HepG2 (cell line): ENCODE results near the gene CAND2. TPM values are rescaled to one million over a fixed set of nuclear protein-coding genes. Genes with fewer than 3 reads are reported as not detected.

Experiments used
- ARNTL ChIP-seq: sonication (generic); formaldehyde crosslinking; IDR thresholded peaks from 2 replicates; pipeline ENCODE4 v1.4.0; 2020; ENCODE audit warnings: mild to moderate bottlenecking, missing genetic modification reagents
- CERS6 ChIP-seq: sonication (generic); formaldehyde crosslinking; IDR thresholded peaks from 2 replicates; pipeline ENCODE4 v1.5.0; 2020; ENCODE audit warnings: missing genetic modification reagents
- CREM ChIP-seq, 2 experiments: sonication (generic) in 1 of 2; formaldehyde crosslinking in 1 of 2; IDR thresholded peaks; 2 replicates each; pipeline versions ENCODE4 v1.4.0 to v1.6.1; 2016 to 2020; ENCODE audit warnings: antibody characterized with exemption in 1 of 2, mild to moderate bottlenecking in 1 of 2, missing genetic modification reagents in 1 of 2
- ESRRA ChIP-seq: sonication (generic); formaldehyde crosslinking; IDR thresholded peaks from 2 replicates; pipeline ENCODE4 v1.5.1; 2020; ENCODE audit warnings: mild to moderate bottlenecking, low read depth, missing genetic modification reagents
- HOXA5 ChIP-seq: sonication (generic); formaldehyde crosslinking; IDR thresholded peaks from 2 replicates; pipeline ENCODE4 v1.4.0; 2020; ENCODE audit warnings: missing genetic modification reagents
- MAFK ChIP-seq, 2 experiments: IDR thresholded peaks in 1 of 2; conservative IDR thresholded peaks in 1 of 2; 2 replicates each; pipeline ENCODE4 v1.6.1; 2011; ENCODE audit warnings: improper control_type of control experiment in 2 of 2, low read length in 2 of 2
- MTA3 ChIP-seq: sonication (generic); formaldehyde crosslinking; IDR thresholded peaks from 2 replicates; pipeline ENCODE4 v1.4.0; 2020; ENCODE audit warnings: missing genetic modification reagents
- MYNN ChIP-seq: sonication (generic); formaldehyde crosslinking; IDR thresholded peaks from 2 replicates; pipeline ENCODE4 v1.4.0; 2020; ENCODE audit warnings: mild to moderate bottlenecking, low read depth, missing genetic modification reagents
- PHF8 ChIP-seq: sonication (generic); formaldehyde crosslinking; IDR thresholded peaks from 2 replicates; pipeline ENCODE4 v1.5.0; 2020; ENCODE audit warnings: missing genetic modification reagents
- POGZ ChIP-seq: sonication (generic); formaldehyde crosslinking; IDR thresholded peaks from 2 replicates; pipeline ENCODE4 v1.4.0; 2020; ENCODE audit warnings: mild to moderate bottlenecking, missing genetic modification reagents
- RBM22 ChIP-seq: fragments of 200-400 bp; formaldehyde crosslinking; optimal IDR thresholded peaks from 2 replicates; pipeline ENCODE3; 2017; ENCODE audit warnings: mild to moderate bottlenecking, low read length, moderate library complexity
- SALL2 ChIP-seq: sonication (generic); formaldehyde crosslinking; IDR thresholded peaks from 2 replicates; pipeline ENCODE4 v1.8.1; 2023; ENCODE audit warnings: mild to moderate bottlenecking, missing genetic modification reagents, inconsistent platforms
- SOX6 ChIP-seq, 2 experiments: fragments of 450-650 bp in 1 of 2; sonication (generic) in 1 of 2; formaldehyde crosslinking in 1 of 2; IDR thresholded peaks; 2 replicates each; pipeline versions ENCODE4 v1.4.0 to v1.6.1; 2017 to 2020; ENCODE audit warnings: antibody characterized with exemption in 1 of 2, mild to moderate bottlenecking in 1 of 2, missing genetic modification reagents in 1 of 2
- ZBTB7B ChIP-seq: sonication (generic); formaldehyde crosslinking; IDR thresholded peaks from 2 replicates; pipeline ENCODE4 v1.4.0; 2020; ENCODE audit warnings: missing genetic modification reagents
- ZFP36L1 ChIP-seq: sonication (generic); formaldehyde crosslinking; IDR thresholded peaks from 2 replicates; pipeline ENCODE4 v1.8.0; 2022; ENCODE audit warnings: mild to moderate bottlenecking, missing genetic modification reagents, moderate library complexity
- ZNF10 ChIP-seq: sonication (generic); formaldehyde crosslinking; IDR thresholded peaks from 2 replicates; pipeline ENCODE4 v1.4.0; 2020; ENCODE audit warnings: mild to moderate bottlenecking, low read depth, missing genetic modification reagents, borderline replicate concordance
- ZNF143 ChIP-seq: sonication (generic); formaldehyde crosslinking; IDR thresholded peaks from 2 replicates; pipeline ENCODE4 v1.4.0; 2020; ENCODE audit warnings: missing genetic modification reagents
- ZNF644 ChIP-seq: IDR thresholded peaks from 2 replicates; pipeline ENCODE4 v1.6.1; 2016; ENCODE audit warnings: low read depth
- polyA plus RNA-seq, 8 experiments: library from polyadenylated mRNA; depleted of rRNA in 3 of 8; stranded (reverse) in 7 of 8; unstranded in 1 of 8; fragments of >200 nt; fragmentation: Illumina TruSeq in 4 of 8; extraction: Trizol in 4 of 8; gene quantifications; 2 replicates each; pipeline versions ENCODE4 v1.2.1 to v1.2.3, GENCODE V29; 2011 to 2016; ENCODE audit warnings: low read depth in 4 of 8, missing spikeins in 1 of 8, mixed read lengths in 1 of 8; ENCODE audit not compliant: insufficient read depth in 1 of 8
- total RNA-seq, 5 experiments: library from RNA; depleted of rRNA; stranded (reverse); fragments of >200 nt; fragmentation: Illumina TruSeq; extraction: Trizol; gene quantifications; 2 replicates each; pipeline ENCODE4 v1.2.3, GENCODE V29; 2016; ENCODE audit warnings: low read depth in 1 of 5
- TF ChIP-seq, protein P1 (sequence below): sonication (generic); formaldehyde crosslinking; IDR thresholded peaks from 2 replicates; pipeline ENCODE4 v1.9.0; 2021; ENCODE audit warnings: missing genetic modification reagents, borderline replicate concordance
- TF ChIP-seq, protein P2 (sequence below): sonication (generic); formaldehyde crosslinking; IDR thresholded peaks from 2 replicates; pipeline ENCODE4 v1.4.0; 2020; ENCODE audit warnings: missing genetic modification reagents, borderline replicate concordance
- TF ChIP-seq, protein P3 (sequence below), 2 experiments: sonication (generic) in 1 of 2; formaldehyde crosslinking in 1 of 2; IDR thresholded peaks; 2 replicates each; pipeline versions ENCODE4 v1.4.0 to v1.6.1; 2018 to 2020; ENCODE audit warnings: missing genetic modification reagents in 2 of 2, borderline replicate concordance in 1 of 2, low read depth in 1 of 2, mild to moderate bottlenecking in 1 of 2, missing biosample characterization in 1 of 2

The CAND2 gene
- total and polyA plus RNA-seq, 2 of the 13 experiments (the other 11 are each of a cell fraction or from before 2014, with no cell fraction given), result 0.01 TPM; not detected in 1

- TF ChIP-seq POGZ (CRISPR knock-in tag) (no peak), ZNF143 (CRISPR knock-in tag) (peak; percentile 93), CERS6 (no peak), ESRRA (CRISPR knock-in tag) (no peak), RBM22 (no peak), ZNF10 (CRISPR knock-in tag) (no peak), ZFP36L1 (no peak), HOXA5 (CRISPR knock-in tag) (0 out of 2 replicates have a peak, but pooled peaks have one; percentile 38), MAFK (conservative IDR thresholded peaks at IDR 0.05 in 1 of 2, IDR thresholded peaks at IDR 0.05 in 1 of 2; ENCODE audit: low read length in 2 of 2) (no peak), MTA3 (CRISPR knock-in tag) (no peak), CREM (IDR thresholded peaks at IDR 0.05) (peak; percentile 92), CREM (CRISPR knock-in tag; IDR thresholded peaks at IDR 0.05) (no peak), MYNN (CRISPR knock-in tag) (no peak), ARNTL (CRISPR knock-in tag) (peak; percentile 43; the same call in 1 of the 2 replicates), ZBTB7B (CRISPR knock-in tag) (peak; percentile 21; the same call in 1 of the 2 replicates), SALL2 (CRISPR knock-in tag) (peak; percentile 50; the same call in 1 of the 2 replicates), PHF8 (peak; percentile 94), ZNF644 (CRISPR knock-in tag) (no peak), SOX6 (IDR thresholded peaks at IDR 0.05) (no peak), SOX6 (CRISPR knock-in tag; IDR thresholded peaks at IDR 0.05) (no peak)
- TF ChIP-seq, protein P1, sequence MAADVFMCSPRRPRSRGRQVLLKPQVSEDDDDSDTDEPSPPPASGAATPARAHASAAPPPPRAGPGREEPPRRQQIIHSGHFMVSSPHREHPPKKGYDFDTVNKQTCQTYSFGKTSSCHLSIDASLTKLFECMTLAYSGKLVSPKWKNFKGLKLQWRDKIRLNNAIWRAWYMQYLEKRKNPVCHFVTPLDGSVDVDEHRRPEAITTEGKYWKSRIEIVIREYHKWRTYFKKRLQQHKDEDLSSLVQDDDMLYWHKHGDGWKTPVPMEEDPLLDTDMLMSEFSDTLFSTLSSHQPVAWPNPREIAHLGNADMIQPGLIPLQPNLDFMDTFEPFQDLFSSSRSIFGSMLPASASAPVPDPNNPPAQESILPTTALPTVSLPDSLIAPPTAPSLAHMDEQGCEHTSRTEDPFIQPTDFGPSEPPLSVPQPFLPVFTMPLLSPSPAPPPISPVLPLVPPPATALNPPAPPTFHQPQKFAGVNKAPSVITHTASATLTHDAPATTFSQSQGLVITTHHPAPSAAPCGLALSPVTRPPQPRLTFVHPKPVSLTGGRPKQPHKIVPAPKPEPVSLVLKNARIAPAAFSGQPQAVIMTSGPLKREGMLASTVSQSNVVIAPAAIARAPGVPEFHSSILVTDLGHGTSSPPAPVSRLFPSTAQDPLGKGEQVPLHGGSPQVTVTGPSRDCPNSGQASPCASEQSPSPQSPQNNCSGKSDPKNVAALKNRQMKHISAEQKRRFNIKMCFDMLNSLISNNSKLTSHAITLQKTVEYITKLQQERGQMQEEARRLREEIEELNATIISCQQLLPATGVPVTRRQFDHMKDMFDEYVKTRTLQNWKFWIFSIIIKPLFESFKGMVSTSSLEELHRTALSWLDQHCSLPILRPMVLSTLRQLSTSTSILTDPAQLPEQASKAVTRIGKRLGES, result no peak; the same call in 1 of the 2 replicates
- TF ChIP-seq, protein P2, sequence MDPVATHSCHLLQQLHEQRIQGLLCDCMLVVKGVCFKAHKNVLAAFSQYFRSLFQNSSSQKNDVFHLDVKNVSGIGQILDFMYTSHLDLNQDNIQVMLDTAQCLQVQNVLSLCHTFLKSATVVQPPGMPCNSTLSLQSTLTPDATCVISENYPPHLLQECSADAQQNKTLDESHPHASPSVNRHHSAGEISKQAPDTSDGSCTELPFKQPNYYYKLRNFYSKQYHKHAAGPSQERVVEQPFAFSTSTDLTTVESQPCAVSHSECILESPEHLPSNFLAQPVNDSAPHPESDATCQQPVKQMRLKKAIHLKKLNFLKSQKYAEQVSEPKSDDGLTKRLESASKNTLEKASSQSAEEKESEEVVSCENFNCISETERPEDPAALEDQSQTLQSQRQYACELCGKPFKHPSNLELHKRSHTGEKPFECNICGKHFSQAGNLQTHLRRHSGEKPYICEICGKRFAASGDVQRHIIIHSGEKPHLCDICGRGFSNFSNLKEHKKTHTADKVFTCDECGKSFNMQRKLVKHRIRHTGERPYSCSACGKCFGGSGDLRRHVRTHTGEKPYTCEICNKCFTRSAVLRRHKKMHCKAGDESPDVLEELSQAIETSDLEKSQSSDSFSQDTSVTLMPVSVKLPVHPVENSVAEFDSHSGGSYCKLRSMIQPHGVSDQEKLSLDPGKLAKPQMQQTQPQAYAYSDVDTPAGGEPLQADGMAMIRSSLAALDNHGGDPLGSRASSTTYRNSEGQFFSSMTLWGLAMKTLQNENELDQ (CRISPR knock-in tag), result no peak
- TF ChIP-seq, protein P3, sequence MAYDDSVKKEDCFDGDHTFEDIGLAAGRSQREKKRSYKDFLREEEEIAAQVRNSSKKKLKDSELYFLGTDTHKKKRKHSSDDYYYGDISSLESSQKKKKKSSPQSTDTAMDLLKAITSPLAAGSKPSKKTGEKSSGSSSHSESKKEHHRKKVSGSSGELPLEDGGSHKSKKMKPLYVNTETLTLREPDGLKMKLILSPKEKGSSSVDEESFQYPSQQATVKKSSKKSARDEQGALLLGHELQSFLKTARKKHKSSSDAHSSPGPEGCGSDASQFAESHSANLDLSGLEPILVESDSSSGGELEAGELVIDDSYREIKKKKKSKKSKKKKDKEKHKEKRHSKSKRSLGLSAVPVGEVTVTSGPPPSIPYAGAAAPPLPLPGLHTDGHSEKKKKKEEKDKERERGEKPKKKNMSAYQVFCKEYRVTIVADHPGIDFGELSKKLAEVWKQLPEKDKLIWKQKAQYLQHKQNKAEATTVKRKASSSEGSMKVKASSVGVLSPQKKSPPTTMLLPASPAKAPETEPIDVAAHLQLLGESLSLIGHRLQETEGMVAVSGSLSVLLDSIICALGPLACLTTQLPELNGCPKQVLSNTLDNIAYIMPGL (CRISPR knock-in tag; IDR thresholded peaks at IDR 0.05; ENCODE audit: borderline replicate concordance in 1 of 2, low read depth in 1 of 2), result peak; percentile 90 to 92; a peak in 3 of 4 replicates
These were observed 44.9 kb downstream of the CAND2 start, which contains the start of gene RPL32 (continued) for GRCh38 chr3:12841149-12841969.
